ENCODE data around the gene SAMD4B. TPM values are rescaled to one million over a fixed set of nuclear protein-coding genes. Genes with fewer than 3 reads are reported as not detected.

Gene SAMD4B
- total RNA-seq (2014; rRNA removed; shearing (Covaris generic)) = 69.9 and 78.5 TPM in 2 replicates
- polyA plus RNA-seq (2015; cell fraction: cytosol; rRNA removed) = 183 and 192 TPM in 2 replicates
- 76.9 and 88.4 TPM in 2 replicates for polyA plus RNA-seq (2015; cell fraction: nucleus; rRNA removed)

GRCh38 chr19:39341719-39342604, at the start of gene SAMD4B:
Gene SAMD4B (plus strand): TSS chr19:39342421. CDS start chr19:39356894, 14,473 bp downstream.
- in situ Hi-C loops (cut with HindIII; ENCODE audit: low pct_unique_long_range_greater_than_20kb, low sequenced_read_pairs) = no loop called here
- DNase-seq (ENCODE audit: low read depth, low spot score) = peak; percentile 96

GRCh38 chr19:39293394-39293793, 48.8 kb upstream of the SAMD4B start:
- in situ Hi-C loops (cut with HindIII; ENCODE audit: low pct_unique_long_range_greater_than_20kb, low sequenced_read_pairs) = no loop called here
- DNase-seq (ENCODE audit: low read depth, low spot score) = no peak

- in situ Hi-C loops (cut with HindIII; ENCODE audit: low pct_unique_long_range_greater_than_20kb, low sequenced_read_pairs) = no loop called here
Measured at GRCh38 chr19:39296055-39296645, 46.1 kb upstream of the SAMD4B start, which contains the start of gene IFNL1. Gene IFNL1 (plus strand): TSS chr19:39296407. CDS start chr19:39296422, 15 bp downstream.

GRCh38 chr19:39296906-39297305, 45.3 kb upstream of the SAMD4B start:
- in situ Hi-C loops (cut with HindIII; ENCODE audit: low pct_unique_long_range_greater_than_20kb, low sequenced_read_pairs) = no loop called here
- DNase-seq (ENCODE audit: low read depth, low spot score) = no peak

More at GRCh38 chr19:39296055-39296645, 46.1 kb upstream of the SAMD4B start, which contains the start of gene IFNL1:
- DNase-seq (ENCODE audit: low read depth, low spot score) = no peak

GRCh38 chr19:39297931-39298634, 44.1 kb upstream of the SAMD4B start:
- in situ Hi-C loops (cut with HindIII; ENCODE audit: low pct_unique_long_range_greater_than_20kb, low sequenced_read_pairs) = no loop called here
- no peak for DNase-seq (ENCODE audit: low read depth, low spot score)

GRCh38 chr19:39299404-39299803, 42.8 kb upstream of the SAMD4B start:
- in situ Hi-C loops (cut with HindIII; ENCODE audit: low pct_unique_long_range_greater_than_20kb, low sequenced_read_pairs) = no loop called here
- DNase-seq (ENCODE audit: low read depth, low spot score) = no peak

GRCh38 chr19:39299832-39300231, 42.4 kb upstream of the SAMD4B start:
- in situ Hi-C loops (cut with HindIII; ENCODE audit: low pct_unique_long_range_greater_than_20kb, low sequenced_read_pairs) = no loop called here
- DNase-seq (ENCODE audit: low read depth, low spot score) = no peak

GRCh38 chr19:39301021-39301420, 41.2 kb upstream of the SAMD4B start:
- in situ Hi-C loops (cut with HindIII; ENCODE audit: low pct_unique_long_range_greater_than_20kb, low sequenced_read_pairs) = no loop called here

GRCh38 chr19:39301562-39301961, 40.7 kb upstream of the SAMD4B start:
- in situ Hi-C loops (cut with HindIII; ENCODE audit: low pct_unique_long_range_greater_than_20kb, low sequenced_read_pairs) = no loop called here
- DNase-seq (ENCODE audit: low read depth, low spot score) = no peak

More at GRCh38 chr19:39301021-39301420, 41.2 kb upstream of the SAMD4B start:
- no peak for DNase-seq (ENCODE audit: low read depth, low spot score)

GRCh38 chr19:39303373-39304184, 38.6 kb upstream of the SAMD4B start:
- DNase-seq (ENCODE audit: low read depth, low spot score) = no peak
- in situ Hi-C loops (cut with HindIII; ENCODE audit: low pct_unique_long_range_greater_than_20kb, low sequenced_read_pairs) = no loop called here

GRCh38 chr19:39304185-39304513, 38.1 kb upstream of the SAMD4B start:
- DNase-seq (ENCODE audit: low read depth, low spot score) = no peak
- in situ Hi-C loops (cut with HindIII; ENCODE audit: low pct_unique_long_range_greater_than_20kb, low sequenced_read_pairs) = no loop called here

- in situ Hi-C loops (cut with HindIII; ENCODE audit: low pct_unique_long_range_greater_than_20kb, low sequenced_read_pairs) = no loop called here
- DNase-seq (ENCODE audit: low read depth, low spot score) = no peak
Measured at GRCh38 chr19:39304701-39305571, 37.3 kb upstream of the SAMD4B start.

- in situ Hi-C loops (cut with HindIII; ENCODE audit: low pct_unique_long_range_greater_than_20kb, low sequenced_read_pairs) = no loop called here
- no peak for DNase-seq (ENCODE audit: low read depth, low spot score)
Measured at GRCh38 chr19:39306075-39306474, 36.1 kb upstream of the SAMD4B start.

GRCh38 chr19:39307046-39307821, 35.0 kb upstream of the SAMD4B start:
- DNase-seq (ENCODE audit: low read depth, low spot score) = no peak
- in situ Hi-C loops (cut with HindIII; ENCODE audit: low pct_unique_long_range_greater_than_20kb, low sequenced_read_pairs) = no loop called here

- in situ Hi-C loops (cut with HindIII; ENCODE audit: low pct_unique_long_range_greater_than_20kb, low sequenced_read_pairs) = no loop called here
- DNase-seq (ENCODE audit: low read depth, low spot score) = no peak
Measured at GRCh38 chr19:39307822-39308530, 34.2 kb upstream of the SAMD4B start.
